DOHH2 (cell line): Measurements from ENCODE around the gene PTCD3.

Experiments used
- H3F3A ChIP-seq: fragments of 200-600 bp; sonication (generic), shearing (Covaris generic); 2 replicates; pipeline ENCODE4 v1.6.0; 2016; ENCODE audit warnings: antibody characterized with exemption, mild to moderate bottlenecking; ENCODE audit not compliant: control insufficient read depth, insufficient read depth
- H3K27ac ChIP-seq: fragments of 200-600 bp; sonication (generic); 2 replicates; pipeline ENCODE4 v1.5.1; 2014; ENCODE audit warnings: low read depth, mild to moderate bottlenecking, low read length, moderate library complexity
- H3K27me3 ChIP-seq: fragments of 200-600 bp; sonication (generic); 2 replicates; pipeline ENCODE4 v1.6.1; 2014; ENCODE audit warnings: mild to moderate bottlenecking, low read length, mixed read lengths; ENCODE audit not compliant: control insufficient read depth
- H3K36me3 ChIP-seq: fragments of 200-600 bp; sonication (generic); 2 replicates; pipeline ENCODE4 v1.6.1; 2014; ENCODE audit warnings: mild to moderate bottlenecking, low read length, moderate library complexity, mixed read lengths; ENCODE audit not compliant: control insufficient read depth
- H3K4me1 ChIP-seq: fragments of 200-600 bp; sonication (generic); 2 replicates; pipeline ENCODE4 v1.6.1; 2014; ENCODE audit warnings: mild to moderate bottlenecking, low read length, mixed read lengths; ENCODE audit not compliant: control insufficient read depth
- H3K4me2 ChIP-seq: fragments of 200-600 bp; sonication (generic); 2 replicates; pipeline ENCODE4 v1.6.0; 2014; ENCODE audit warnings: mild to moderate bottlenecking, low read length, moderate library complexity
- H3K4me3 ChIP-seq: fragments of 200-600 bp; sonication (generic); 2 replicates; pipeline ENCODE4 v1.5.1; 2014; ENCODE audit warnings: mild to moderate bottlenecking, low read length, mixed read lengths
- H3K79me2 ChIP-seq: fragments of 200-600 bp; sonication (generic); 2 replicates; pipeline ENCODE4 v1.6.1; 2014; ENCODE audit warnings: mild to moderate bottlenecking, low read length, mixed read lengths; ENCODE audit not compliant: control insufficient read depth
- H3K9me2 ChIP-seq: fragments of 200-600 bp; sonication (generic); replicated peaks from 2 replicates; pipeline ENCODE4 v1.6.1; 2014; ENCODE audit warnings: mild to moderate bottlenecking, low read length, mixed read lengths; ENCODE audit not compliant: control insufficient read depth
- H3K9me3 ChIP-seq: fragments of 200-600 bp; sonication (generic); 2 replicates; pipeline ENCODE4 v1.6.1; 2014; ENCODE audit warnings: antibody characterized with exemption, low read length, mixed read lengths; ENCODE audit not compliant: control insufficient read depth, insufficient read depth
- H4K20me1 ChIP-seq: fragments of 200-600 bp; sonication (generic); 2 replicates; pipeline ENCODE4 v1.6.0; 2014; ENCODE audit warnings: low read depth, mild to moderate bottlenecking, antibody characterized with exemption, low read length, moderate library complexity; ENCODE audit not compliant: control insufficient read depth, insufficient read depth
- CTCF ChIP-seq: fragments of 200-600 bp; sonication (generic); IDR thresholded peaks from one replicate; pipeline ENCODE4 v1.5.1; 2014; ENCODE audit warnings: antibody characterized with exemption, mild to moderate bottlenecking, low read depth, low read length; ENCODE audit not compliant: poor library complexity, severe bottlenecking
- EZH2phosphoT487 ChIP-seq: fragments of 200-600 bp; sonication (generic); IDR thresholded peaks from 2 replicates; pipeline ENCODE4 v1.6.1; 2017; ENCODE audit warnings: borderline replicate concordance, mild to moderate bottlenecking, antibody characterized with exemption, low read length, moderate library complexity, mixed read lengths

Gene PTCD3

GRCh38 chr2:86064006-86064405 lies 42.0 kb upstream of the PTCD3 start:
- no peaks in the 10 kb centered on the region for H3K4me1 ChIP-seq
- H3F3A ChIP-seq: no peaks in the 10 kb centered on the region
- H4K20me1 ChIP-seq: no peaks in the 10 kb centered on the region
- H3K4me2 ChIP-seq: no peak overlapping the region
- no peaks in the 10 kb centered on the region for H3K79me2 ChIP-seq
- TF ChIP-seq EZH2phosphoT487: no peak
- no peak for TF ChIP-seq CTCF
- H3K27ac ChIP-seq: no peak overlapping the region
- H3K27me3 ChIP-seq: no peaks in the 10 kb centered on the region
- H3K36me3 ChIP-seq: peaks cover 91% of the 10 kb centered on the region
- no peak overlapping the region for H3K4me3 ChIP-seq
- no peaks in the 10 kb centered on the region for H3K9me3 ChIP-seq
- no peaks in the 10 kb centered on the region for H3K9me2 ChIP-seq

GRCh38 chr2:86065512-86065911 lies 40.5 kb upstream of the PTCD3 start:
- Histone ChIP-seq H3K36me3 (peaks cover 94% of the 10 kb centered on the region), H4K20me1 (no peaks in the 10 kb centered on the region), H3K9me2 (no peaks in the 10 kb centered on the region), H3K9me3 (no peaks in the 10 kb centered on the region), H3K27ac (no peak overlapping the region), H3K27me3 (no peaks in the 10 kb centered on the region), H3F3A (no peaks in the 10 kb centered on the region), H3K4me2 (no peak overlapping the region), H3K4me1 (no peaks in the 10 kb centered on the region), H3K79me2 (no peaks in the 10 kb centered on the region), H3K4me3 (no peak overlapping the region)
- no peak for TF ChIP-seq EZH2phosphoT487
- no peak for TF ChIP-seq CTCF

- Histone ChIP-seq H3K27ac (no peak overlapping the region), H3K27me3 (no peaks in the 10 kb centered on the region), H3K9me3 (no peaks in the 10 kb centered on the region), H3K79me2 (no peaks in the 10 kb centered on the region), H3F3A (no peaks in the 10 kb centered on the region), H3K36me3 (peaks cover 94% of the 10 kb centered on the region), H3K9me2 (no peaks in the 10 kb centered on the region), H3K4me1 (no peaks in the 10 kb centered on the region), H3K4me3 (no peak overlapping the region), H3K4me2 (no peak overlapping the region), H4K20me1 (no peaks in the 10 kb centered on the region)
- TF ChIP-seq EZH2phosphoT487: no peak
- TF ChIP-seq CTCF: no peak
Observed at GRCh38 chr2:86066007-86066578, 39.9 kb upstream of the PTCD3 start.

GRCh38 chr2:86066915-86067314 lies 39.1 kb upstream of the PTCD3 start:
- H3K4me2 ChIP-seq: no peak overlapping the region
- no peaks in the 10 kb centered on the region for H3K9me2 ChIP-seq
- no peaks in the 10 kb centered on the region for H4K20me1 ChIP-seq
- no peak overlapping the region for H3K4me3 ChIP-seq
- H3K36me3 ChIP-seq: peaks cover 94% of the 10 kb centered on the region
- no peaks in the 10 kb centered on the region for H3K27me3 ChIP-seq
- no peaks in the 10 kb centered on the region for H3K9me3 ChIP-seq
- H3K4me1 ChIP-seq: no peaks in the 10 kb centered on the region
- no peaks in the 10 kb centered on the region for H3K79me2 ChIP-seq
- TF ChIP-seq EZH2phosphoT487 (no peak), CTCF (no peak)
- H3F3A ChIP-seq: no peaks in the 10 kb centered on the region
- no peak overlapping the region for H3K27ac ChIP-seq
